ENCODE results near the gene CCDC85C.

GRCh38 chr14:99597911-99598600 is 6.0 kb downstream of the CCDC85C start:
- no peak for TF ChIP-seq CTCF (IDR thresholded peaks at IDR 0.05)
- no peak for TF ChIP-seq POLR2AphosphoS5 (IDR thresholded peaks at IDR 0.05)

Measured in prostate gland (tissue), 2 donors.